MM.1S (cell line): ENCODE results near the gene STK10.

Experiments
- EZH2 ChIP-seq: fragments of 300-600 bp; sonication (generic); optimal IDR thresholded peaks from 2 replicates; pipeline ENCODE3; 2017; ENCODE audit warnings: low read depth, mild to moderate bottlenecking, antibody characterized with exemption, low read length, mixed read lengths
- EZH2phosphoT487 ChIP-seq: fragments of 300-600 bp; sonication (generic); IDR thresholded peaks from 2 replicates; pipeline ENCODE4 v1.6.1; 2018; ENCODE audit warnings: antibody characterized with exemption, low read length
- TF ChIP-seq, protein P1 (sequence below): fragments of 300-600 bp; sonication (generic); IDR thresholded peaks from 2 replicates; pipeline ENCODE4 v1.5.1; 2016; ENCODE audit warnings: antibody characterized with exemption, low read length, mixed read lengths

DNA sequence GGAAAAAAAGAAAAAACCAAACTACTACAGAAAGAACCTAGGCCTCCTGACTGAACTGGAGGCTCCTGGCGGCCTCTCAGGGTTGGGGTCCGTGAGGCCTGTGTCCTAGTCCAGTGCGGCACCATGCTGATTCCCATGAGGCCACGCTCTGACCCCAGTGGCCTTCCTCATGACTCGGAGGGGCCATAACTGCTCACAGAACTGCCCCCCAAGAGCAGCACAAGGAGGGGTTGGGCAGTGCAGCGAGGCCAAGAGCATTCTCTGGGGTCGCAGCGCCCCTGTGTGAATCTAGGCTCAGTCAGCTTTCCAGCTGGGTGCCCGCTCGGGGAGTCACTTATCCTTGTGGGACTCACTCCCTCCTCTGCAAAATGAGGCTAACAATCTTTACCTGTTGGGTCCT lies 102.3 kb downstream of the STK10 start:
- TF ChIP-seq EZH2 = no peak
- TF ChIP-seq, protein P1, sequence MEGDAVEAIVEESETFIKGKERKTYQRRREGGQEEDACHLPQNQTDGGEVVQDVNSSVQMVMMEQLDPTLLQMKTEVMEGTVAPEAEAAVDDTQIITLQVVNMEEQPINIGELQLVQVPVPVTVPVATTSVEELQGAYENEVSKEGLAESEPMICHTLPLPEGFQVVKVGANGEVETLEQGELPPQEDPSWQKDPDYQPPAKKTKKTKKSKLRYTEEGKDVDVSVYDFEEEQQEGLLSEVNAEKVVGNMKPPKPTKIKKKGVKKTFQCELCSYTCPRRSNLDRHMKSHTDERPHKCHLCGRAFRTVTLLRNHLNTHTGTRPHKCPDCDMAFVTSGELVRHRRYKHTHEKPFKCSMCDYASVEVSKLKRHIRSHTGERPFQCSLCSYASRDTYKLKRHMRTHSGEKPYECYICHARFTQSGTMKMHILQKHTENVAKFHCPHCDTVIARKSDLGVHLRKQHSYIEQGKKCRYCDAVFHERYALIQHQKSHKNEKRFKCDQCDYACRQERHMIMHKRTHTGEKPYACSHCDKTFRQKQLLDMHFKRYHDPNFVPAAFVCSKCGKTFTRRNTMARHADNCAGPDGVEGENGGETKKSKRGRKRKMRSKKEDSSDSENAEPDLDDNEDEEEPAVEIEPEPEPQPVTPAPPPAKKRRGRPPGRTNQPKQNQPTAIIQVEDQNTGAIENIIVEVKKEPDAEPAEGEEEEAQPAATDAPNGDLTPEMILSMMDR = no peak
- no peak for TF ChIP-seq EZH2phosphoT487
